Liver (tissue), 3 donors: ENCODE measurements around the gene FMC1.

ENCODE experiments used
- EGR1 ChIP-seq, 2 donors: IDR thresholded peaks; 2 replicates each; pipeline ENCODE4 v1.6.1; 2016 to 2018; ENCODE audit warnings: antibody characterized with exemption in 2 of 2, low read depth in 2 of 2
- FOXA1 ChIP-seq: IDR thresholded peaks from 2 replicates; pipeline ENCODE4 v1.6.1; 2016; ENCODE audit warnings: antibody characterized with exemption
- GABPA ChIP-seq, 2 donors: IDR thresholded peaks in 1 of 2; conservative IDR thresholded peaks in 1 of 2; 2 replicates each; pipeline ENCODE4 v1.6.1; 2016; ENCODE audit warnings: antibody characterized with exemption in 2 of 2, mild to moderate bottlenecking in 1 of 2, moderate library complexity in 1 of 2
- JUND ChIP-seq, 2 donors: IDR thresholded peaks; 2 replicates each; pipeline ENCODE4 v1.6.1; 2016; ENCODE audit warnings: antibody characterized with exemption in 2 of 2
- NR2F2 ChIP-seq: IDR thresholded peaks from 2 replicates; pipeline ENCODE4 v1.6.1; 2016; ENCODE audit warnings: antibody characterized with exemption
- SP1 ChIP-seq: IDR thresholded peaks from 2 replicates; pipeline ENCODE4 v1.6.1; 2018; ENCODE audit warnings: antibody characterized with exemption, mild to moderate bottlenecking
- TF ChIP-seq, protein P1 (sequence below): fragments of 150-350 bp; IDR thresholded peaks from 2 replicates; pipeline ENCODE4 v1.5.1; 2017; ENCODE audit warnings: improper control_type of control experiment, low read depth, low read length; ENCODE audit not compliant: missing input control
- TF ChIP-seq, protein P2 (sequence below): IDR thresholded peaks from 2 replicates; pipeline ENCODE4 v1.6.1; 2016; ENCODE audit warnings: antibody characterized with exemption, mild to moderate bottlenecking
- donor health status: healthy.
- donor health status: healthy.

DNA sequence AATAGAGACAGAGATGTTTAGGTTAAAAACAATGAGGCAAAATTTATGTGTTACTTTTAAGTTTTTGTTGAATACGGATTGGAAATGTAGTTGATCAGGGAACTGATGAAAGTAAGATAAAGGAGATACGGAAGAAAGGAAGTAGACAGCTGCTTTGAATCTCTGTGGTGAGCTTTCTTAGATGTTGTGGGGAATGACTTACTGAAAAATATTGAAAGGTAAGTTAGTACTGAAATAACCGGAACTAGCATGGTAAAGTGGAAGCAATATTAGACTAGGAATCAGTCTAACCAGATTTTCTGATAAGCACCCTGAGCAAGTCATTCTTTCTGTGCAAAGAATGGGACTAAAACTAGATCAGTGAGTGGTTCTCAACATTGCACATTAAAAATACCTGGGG, 53.4 kb downstream of the FMC1 start:
- TF ChIP-seq FOXA1 (no peak), GABPA (IDR thresholded peaks at IDR 0.05 in 1 of 2, conservative IDR thresholded peaks at IDR 0.05 in 1 of 2) (no peak), JUND (IDR thresholded peaks at IDR 0.05) (no peak), SP1 (no peak), EGR1 (IDR thresholded peaks at IDR 0.05; ENCODE audit: low read depth in 2 of 2) (no peak), NR2F2 (no peak)
- TF ChIP-seq, protein P1, sequence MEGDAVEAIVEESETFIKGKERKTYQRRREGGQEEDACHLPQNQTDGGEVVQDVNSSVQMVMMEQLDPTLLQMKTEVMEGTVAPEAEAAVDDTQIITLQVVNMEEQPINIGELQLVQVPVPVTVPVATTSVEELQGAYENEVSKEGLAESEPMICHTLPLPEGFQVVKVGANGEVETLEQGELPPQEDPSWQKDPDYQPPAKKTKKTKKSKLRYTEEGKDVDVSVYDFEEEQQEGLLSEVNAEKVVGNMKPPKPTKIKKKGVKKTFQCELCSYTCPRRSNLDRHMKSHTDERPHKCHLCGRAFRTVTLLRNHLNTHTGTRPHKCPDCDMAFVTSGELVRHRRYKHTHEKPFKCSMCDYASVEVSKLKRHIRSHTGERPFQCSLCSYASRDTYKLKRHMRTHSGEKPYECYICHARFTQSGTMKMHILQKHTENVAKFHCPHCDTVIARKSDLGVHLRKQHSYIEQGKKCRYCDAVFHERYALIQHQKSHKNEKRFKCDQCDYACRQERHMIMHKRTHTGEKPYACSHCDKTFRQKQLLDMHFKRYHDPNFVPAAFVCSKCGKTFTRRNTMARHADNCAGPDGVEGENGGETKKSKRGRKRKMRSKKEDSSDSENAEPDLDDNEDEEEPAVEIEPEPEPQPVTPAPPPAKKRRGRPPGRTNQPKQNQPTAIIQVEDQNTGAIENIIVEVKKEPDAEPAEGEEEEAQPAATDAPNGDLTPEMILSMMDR = no peak
- TF ChIP-seq, protein P2, sequence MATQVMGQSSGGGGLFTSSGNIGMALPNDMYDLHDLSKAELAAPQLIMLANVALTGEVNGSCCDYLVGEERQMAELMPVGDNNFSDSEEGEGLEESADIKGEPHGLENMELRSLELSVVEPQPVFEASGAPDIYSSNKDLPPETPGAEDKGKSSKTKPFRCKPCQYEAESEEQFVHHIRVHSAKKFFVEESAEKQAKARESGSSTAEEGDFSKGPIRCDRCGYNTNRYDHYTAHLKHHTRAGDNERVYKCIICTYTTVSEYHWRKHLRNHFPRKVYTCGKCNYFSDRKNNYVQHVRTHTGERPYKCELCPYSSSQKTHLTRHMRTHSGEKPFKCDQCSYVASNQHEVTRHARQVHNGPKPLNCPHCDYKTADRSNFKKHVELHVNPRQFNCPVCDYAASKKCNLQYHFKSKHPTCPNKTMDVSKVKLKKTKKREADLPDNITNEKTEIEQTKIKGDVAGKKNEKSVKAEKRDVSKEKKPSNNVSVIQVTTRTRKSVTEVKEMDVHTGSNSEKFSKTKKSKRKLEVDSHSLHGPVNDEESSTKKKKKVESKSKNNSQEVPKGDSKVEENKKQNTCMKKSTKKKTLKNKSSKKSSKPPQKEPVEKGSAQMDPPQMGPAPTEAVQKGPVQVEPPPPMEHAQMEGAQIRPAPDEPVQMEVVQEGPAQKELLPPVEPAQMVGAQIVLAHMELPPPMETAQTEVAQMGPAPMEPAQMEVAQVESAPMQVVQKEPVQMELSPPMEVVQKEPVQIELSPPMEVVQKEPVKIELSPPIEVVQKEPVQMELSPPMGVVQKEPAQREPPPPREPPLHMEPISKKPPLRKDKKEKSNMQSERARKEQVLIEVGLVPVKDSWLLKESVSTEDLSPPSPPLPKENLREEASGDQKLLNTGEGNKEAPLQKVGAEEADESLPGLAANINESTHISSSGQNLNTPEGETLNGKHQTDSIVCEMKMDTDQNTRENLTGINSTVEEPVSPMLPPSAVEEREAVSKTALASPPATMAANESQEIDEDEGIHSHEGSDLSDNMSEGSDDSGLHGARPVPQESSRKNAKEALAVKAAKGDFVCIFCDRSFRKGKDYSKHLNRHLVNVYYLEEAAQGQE = no peak
